ENCODE data around the gene C12orf42. TPM values are rescaled to one million over a fixed set of nuclear protein-coding genes. Genes with fewer than 3 reads are reported as not detected.

C12orf42 gene
- total and polyA plus RNA-seq, 2 experiments from 2014 or later = not detected

DNA sequence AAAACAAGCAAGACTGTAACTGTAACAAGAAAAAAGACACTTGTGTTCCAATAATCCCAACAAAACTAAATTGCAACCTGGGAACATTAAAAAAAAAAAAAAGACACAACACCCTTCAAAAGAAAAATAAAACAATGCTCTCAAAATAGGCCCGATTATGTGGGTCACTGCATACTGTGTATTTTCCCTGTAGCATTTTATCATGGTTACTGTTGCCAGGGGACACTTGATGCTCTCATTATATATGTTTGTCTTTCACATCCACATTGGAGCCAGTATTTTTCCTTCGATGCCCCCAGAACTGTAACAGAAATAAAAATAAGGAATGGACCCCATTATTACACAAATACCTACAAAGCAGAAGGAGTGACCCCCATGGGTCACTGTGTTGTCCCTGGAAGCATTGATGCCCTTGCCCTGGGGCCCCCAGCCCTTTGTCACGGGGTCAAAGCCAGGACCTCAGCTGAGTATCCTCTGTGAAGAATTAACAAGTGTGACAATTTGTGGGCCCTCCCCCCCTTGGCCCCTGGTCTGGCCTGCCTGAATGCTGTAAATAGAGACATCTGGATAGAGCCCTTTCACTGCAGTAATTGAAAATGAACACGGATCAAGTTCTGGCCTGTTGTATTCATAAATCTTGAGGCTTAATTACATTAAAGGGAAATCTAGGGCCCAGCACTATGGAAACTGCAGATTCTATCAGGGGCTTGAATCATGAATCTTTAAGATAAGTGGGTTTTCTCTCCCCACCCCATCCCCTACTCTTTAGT is 72.8 kb downstream of the C12orf42 start:
- Histone ChIP-seq H3K27ac (no peak overlapping the region), H3K36me3 (ENCODE audit: low read depth) (no peaks in the 10 kb centered on the region), H4K20me1 (ENCODE audit: insufficient read depth) (no peaks in the 10 kb centered on the region), H3K79me2 (ENCODE audit: insufficient read depth) (no peaks in the 10 kb centered on the region), H3K9me2 (ENCODE audit: insufficient read depth) (no peaks in the 10 kb centered on the region), H3K4me1 (ENCODE audit: insufficient read depth) (no peaks in the 10 kb centered on the region), H3K9ac (no peak overlapping the region), H3K27me3 (replicated peaks; ENCODE audit: insufficient read depth) (no peaks in the 10 kb centered on the region), H3K4me3 (no peak overlapping the region), H3K9me3 (ENCODE audit: low read depth) (no peaks in the 10 kb centered on the region), H3F3A (ENCODE audit: insufficient read depth) (no peaks in the 10 kb centered on the region), H3K4me2 (ENCODE audit: unreplicated experiment) (no peak overlapping the region), H2AFZ (no peak overlapping the region)
- in situ Hi-C loops (cut with MboI) = no loop called here
- no peak for TF ChIP-seq EZH2phosphoT487 (IDR thresholded peaks at IDR 0.05; ENCODE audit: insufficient read depth, low read depth)
- TF ChIP-seq EZH2 (IDR thresholded peaks at IDR 0.05; ENCODE audit: insufficient read depth, poor library complexity, severe bottlenecking) = no peak
- no peak for DNase-seq
- 7 to 8% methylated on average over 4 of the region's 4 CpGs for WGBS, 2 experiments (ENCODE audit: low coverage in 1 of 2, low lambda C conversion rate in 2 of 2, missing lambda C conversion rate in 2 of 2)

DNA sequence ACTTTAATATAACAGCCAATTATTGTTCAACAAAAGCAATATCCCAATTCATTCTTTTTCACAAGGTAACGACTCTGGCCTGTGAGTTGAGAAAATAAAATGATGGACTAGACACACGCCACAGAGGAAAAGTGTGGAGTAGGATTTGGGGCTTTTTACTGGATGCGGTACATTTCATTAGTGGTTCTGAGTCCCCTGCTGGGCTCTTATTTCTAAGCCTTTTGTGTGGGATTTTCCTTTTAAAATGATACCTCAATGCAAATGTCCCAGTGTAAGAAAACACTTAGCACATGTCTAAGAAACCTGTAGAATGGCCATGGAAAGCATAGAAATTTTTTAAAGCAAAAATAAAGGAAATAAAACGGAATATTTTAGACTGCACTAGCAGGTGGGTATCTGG is 73.4 kb downstream of the C12orf42 start:
- Histone ChIP-seq H3K27me3 (replicated peaks; ENCODE audit: insufficient read depth) (no peaks in the 10 kb centered on the region), H3K4me3 (no peak overlapping the region), H3K4me2 (ENCODE audit: unreplicated experiment) (no peak overlapping the region), H3K9me3 (ENCODE audit: low read depth) (no peaks in the 10 kb centered on the region), H3K9me2 (ENCODE audit: insufficient read depth) (no peaks in the 10 kb centered on the region), H3K79me2 (ENCODE audit: insufficient read depth) (no peaks in the 10 kb centered on the region), H3K9ac (no peak overlapping the region), H4K20me1 (ENCODE audit: insufficient read depth) (no peaks in the 10 kb centered on the region), H2AFZ (no peak overlapping the region), H3K27ac (no peak overlapping the region), H3F3A (ENCODE audit: insufficient read depth) (no peaks in the 10 kb centered on the region), H3K4me1 (ENCODE audit: insufficient read depth) (no peaks in the 10 kb centered on the region), H3K36me3 (ENCODE audit: low read depth) (no peaks in the 10 kb centered on the region)
- no peak for TF ChIP-seq EZH2 (IDR thresholded peaks at IDR 0.05; ENCODE audit: insufficient read depth, poor library complexity, severe bottlenecking)
- no peak for TF ChIP-seq EZH2phosphoT487 (IDR thresholded peaks at IDR 0.05; ENCODE audit: insufficient read depth, low read depth)
- no peak for DNase-seq
- 17 to 24% methylated on average over 4 of the region's 4 CpGs for WGBS, 2 experiments (ENCODE audit: low coverage in 1 of 2, low lambda C conversion rate in 2 of 2, missing lambda C conversion rate in 2 of 2)
- in situ Hi-C loops (cut with MboI) = no loop called here

DNA sequence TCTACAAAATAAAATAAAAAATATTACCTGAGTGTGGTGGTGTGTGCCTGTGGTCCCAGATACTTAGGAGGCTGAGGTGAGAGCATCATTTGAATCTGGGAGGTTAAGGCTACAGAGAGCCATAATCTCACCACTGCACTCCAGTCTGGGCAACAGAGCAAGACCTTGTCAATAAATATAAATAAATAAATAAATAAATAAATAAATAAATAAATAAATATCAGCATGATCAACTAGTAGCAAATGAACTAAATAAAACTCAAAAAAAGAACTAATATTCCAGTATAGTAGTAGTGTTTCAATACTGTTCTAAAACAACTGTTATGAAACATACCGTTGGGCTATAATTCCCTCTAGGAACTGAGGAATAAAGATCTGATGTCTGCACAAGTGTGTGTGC is 74.4 kb downstream of the C12orf42 start:
- no peak overlapping the region for H3K4me3 ChIP-seq
- no peaks in the 10 kb centered on the region for H3F3A ChIP-seq (ENCODE audit: insufficient read depth)
- H3K4me1 ChIP-seq (ENCODE audit: insufficient read depth) = no peaks in the 10 kb centered on the region
- no peak for TF ChIP-seq EZH2 (IDR thresholded peaks at IDR 0.05; ENCODE audit: insufficient read depth, poor library complexity, severe bottlenecking)
- TF ChIP-seq EZH2phosphoT487 (IDR thresholded peaks at IDR 0.05; ENCODE audit: insufficient read depth, low read depth) = no peak
- no peak overlapping the region for H3K9ac ChIP-seq
- H3K4me2 ChIP-seq (ENCODE audit: unreplicated experiment) = no peak overlapping the region
- no peaks in the 10 kb centered on the region for H4K20me1 ChIP-seq (ENCODE audit: insufficient read depth)
- no peaks in the 10 kb centered on the region for H3K36me3 ChIP-seq (ENCODE audit: low read depth)
- no peak overlapping the region for H2AFZ ChIP-seq
- H3K9me3 ChIP-seq (ENCODE audit: low read depth) = no peaks in the 10 kb centered on the region
- no peaks in the 10 kb centered on the region for H3K27me3 ChIP-seq (replicated peaks; ENCODE audit: insufficient read depth)
- H3K9me2 ChIP-seq (ENCODE audit: insufficient read depth) = no peaks in the 10 kb centered on the region
- no peak overlapping the region for H3K27ac ChIP-seq
- in situ Hi-C loops (cut with MboI) = no loop called here
- no peak for DNase-seq
- WGBS, 2 experiments (ENCODE audit: low coverage in 1 of 2, low lambda C conversion rate in 2 of 2, missing lambda C conversion rate in 2 of 2) = 32 to 44% methylated on average over 1 of the region's 1 CpG
- H3K79me2 ChIP-seq (ENCODE audit: insufficient read depth) = no peaks in the 10 kb centered on the region

DNA sequence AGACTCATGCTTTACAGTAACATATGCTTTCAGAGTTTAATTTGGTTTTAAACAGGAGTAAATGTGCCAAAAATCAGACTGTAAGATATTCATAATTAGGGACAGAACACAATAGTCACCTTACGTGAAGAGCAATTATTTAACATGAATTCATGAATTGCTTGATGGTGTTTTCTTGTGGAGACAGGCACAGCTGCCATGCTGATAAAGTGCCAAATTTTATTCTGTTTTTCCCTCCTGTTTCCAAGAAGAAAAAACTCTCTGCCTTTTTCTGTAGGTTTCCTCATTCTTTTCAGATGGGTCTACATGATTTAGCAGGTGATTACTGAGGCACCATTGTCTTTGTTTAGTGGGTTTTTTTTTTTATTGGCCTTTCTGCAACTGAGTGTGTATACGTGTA is 80.1 kb downstream of the C12orf42 start:
- no peak for DNase-seq
- Histone ChIP-seq H3K9me2 (ENCODE audit: insufficient read depth) (no peaks in the 10 kb centered on the region), H3K9ac (no peak overlapping the region), H3K79me2 (ENCODE audit: insufficient read depth) (no peaks in the 10 kb centered on the region), H3K36me3 (ENCODE audit: low read depth) (no peaks in the 10 kb centered on the region), H2AFZ (no peak overlapping the region), H3K27ac (no peak overlapping the region), H3F3A (ENCODE audit: insufficient read depth) (no peaks in the 10 kb centered on the region), H4K20me1 (ENCODE audit: insufficient read depth) (no peaks in the 10 kb centered on the region), H3K4me1 (ENCODE audit: insufficient read depth) (no peaks in the 10 kb centered on the region), H3K4me2 (ENCODE audit: unreplicated experiment) (no peak overlapping the region), H3K4me3 (no peak overlapping the region), H3K27me3 (replicated peaks; ENCODE audit: insufficient read depth) (no peaks in the 10 kb centered on the region), H3K9me3 (ENCODE audit: low read depth) (no peaks in the 10 kb centered on the region)
- TF ChIP-seq EZH2phosphoT487 (IDR thresholded peaks at IDR 0.05; ENCODE audit: insufficient read depth, low read depth) = no peak
- 20 to 34% methylated on average over 2 of the region's 2 CpGs for WGBS, 2 experiments (ENCODE audit: low coverage in 1 of 2, low lambda C conversion rate in 2 of 2, missing lambda C conversion rate in 2 of 2)
- in situ Hi-C loops (cut with MboI) = no loop called here

Measured in GM23248 (cell line).